ENCODE data around the gene SCAF11. TPM values are rescaled to one million over a fixed set of nuclear protein-coding genes. Genes with fewer than 3 reads are reported as not detected.

The SCAF11 gene, protein sequence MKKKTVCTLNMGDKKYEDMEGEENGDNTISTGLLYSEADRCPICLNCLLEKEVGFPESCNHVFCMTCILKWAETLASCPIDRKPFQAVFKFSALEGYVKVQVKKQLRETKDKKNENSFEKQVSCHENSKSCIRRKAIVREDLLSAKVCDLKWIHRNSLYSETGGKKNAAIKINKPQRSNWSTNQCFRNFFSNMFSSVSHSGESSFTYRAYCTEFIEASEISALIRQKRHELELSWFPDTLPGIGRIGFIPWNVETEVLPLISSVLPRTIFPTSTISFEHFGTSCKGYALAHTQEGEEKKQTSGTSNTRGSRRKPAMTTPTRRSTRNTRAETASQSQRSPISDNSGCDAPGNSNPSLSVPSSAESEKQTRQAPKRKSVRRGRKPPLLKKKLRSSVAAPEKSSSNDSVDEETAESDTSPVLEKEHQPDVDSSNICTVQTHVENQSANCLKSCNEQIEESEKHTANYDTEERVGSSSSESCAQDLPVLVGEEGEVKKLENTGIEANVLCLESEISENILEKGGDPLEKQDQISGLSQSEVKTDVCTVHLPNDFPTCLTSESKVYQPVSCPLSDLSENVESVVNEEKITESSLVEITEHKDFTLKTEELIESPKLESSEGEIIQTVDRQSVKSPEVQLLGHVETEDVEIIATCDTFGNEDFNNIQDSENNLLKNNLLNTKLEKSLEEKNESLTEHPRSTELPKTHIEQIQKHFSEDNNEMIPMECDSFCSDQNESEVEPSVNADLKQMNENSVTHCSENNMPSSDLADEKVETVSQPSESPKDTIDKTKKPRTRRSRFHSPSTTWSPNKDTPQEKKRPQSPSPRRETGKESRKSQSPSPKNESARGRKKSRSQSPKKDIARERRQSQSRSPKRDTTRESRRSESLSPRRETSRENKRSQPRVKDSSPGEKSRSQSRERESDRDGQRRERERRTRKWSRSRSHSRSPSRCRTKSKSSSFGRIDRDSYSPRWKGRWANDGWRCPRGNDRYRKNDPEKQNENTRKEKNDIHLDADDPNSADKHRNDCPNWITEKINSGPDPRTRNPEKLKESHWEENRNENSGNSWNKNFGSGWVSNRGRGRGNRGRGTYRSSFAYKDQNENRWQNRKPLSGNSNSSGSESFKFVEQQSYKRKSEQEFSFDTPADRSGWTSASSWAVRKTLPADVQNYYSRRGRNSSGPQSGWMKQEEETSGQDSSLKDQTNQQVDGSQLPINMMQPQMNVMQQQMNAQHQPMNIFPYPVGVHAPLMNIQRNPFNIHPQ (N-terminal part only)
- 141 TPM in 2 replicates for total RNA-seq

DNA sequence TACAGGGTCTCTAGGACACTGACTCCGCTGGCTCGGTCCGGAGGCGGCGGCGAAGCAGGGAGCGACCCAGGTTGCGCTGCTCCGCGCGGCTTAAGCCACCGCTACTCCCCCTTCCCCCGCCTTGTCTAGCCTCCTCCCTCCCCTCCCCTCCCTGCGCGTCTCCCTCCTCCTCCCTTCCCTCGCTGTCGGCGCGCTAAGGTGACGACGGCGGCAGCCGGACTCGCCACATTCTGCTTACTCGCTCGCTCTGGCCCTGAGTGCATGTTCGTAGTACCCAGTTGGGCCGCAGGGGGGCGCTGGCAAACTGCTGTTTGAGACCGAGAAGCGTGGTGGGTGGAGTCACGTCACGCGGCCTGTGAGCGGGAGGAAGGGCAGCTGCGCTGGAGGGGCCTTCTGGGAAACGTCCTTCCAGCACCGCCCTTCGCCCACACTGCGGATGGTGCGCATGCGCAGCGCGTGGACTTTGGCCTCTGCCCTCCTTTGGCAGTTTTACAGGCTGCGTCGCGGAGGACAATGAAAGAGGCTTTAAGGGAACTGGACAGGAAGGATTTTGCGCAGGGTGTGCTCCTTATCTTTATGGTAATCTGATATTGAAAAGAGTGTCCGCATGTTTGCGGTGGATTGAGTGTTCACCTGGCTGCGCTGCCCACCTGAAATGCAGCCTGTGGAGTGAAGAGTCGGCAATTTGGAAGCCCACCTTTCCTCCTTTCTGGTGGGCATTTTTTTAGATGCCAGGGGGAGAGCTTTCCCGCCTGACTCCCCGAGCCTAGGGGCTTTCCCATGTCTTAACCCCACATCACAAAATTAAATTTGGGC lies at the start of gene SCAF11:
SCAF11 (minus strand) TSS at position 107 of the 816 bp plus-strand sequence. CDS start 26,407 bp downstream, outside the sequence.

Small RNA genes lying within 50 kb of the gene (small RNA-seq; reads per million reads assigned to genes)
- not detected for gene RN7SL246P
